Trophoblast cell (in vitro differentiated cells and primary cell): ENCODE measurements around the gene IMPG1. TPM values are rescaled to one million over a fixed set of nuclear protein-coding genes. Genes with fewer than 3 reads are reported as not detected.

Source experiments
- DNase-seq, 2 donors: peaks; one replicate each; pipeline ENCODE4 v3.0.0-alpha.2; 2016
- H2AFZ ChIP-seq: 2 replicates; pipeline ENCODE4 v1.6.1; 2013; ENCODE audit warnings: low read length, moderate library complexity, mild to moderate bottlenecking; ENCODE audit not compliant: insufficient read depth, poor library complexity
- H2AK5ac ChIP-seq: 2 replicates; pipeline ENCODE4 v1.6.1; 2013; ENCODE audit warnings: mild to moderate bottlenecking, low read length
- H2BK120ac ChIP-seq: 2 replicates; pipeline ENCODE4 v1.6.1; 2013; ENCODE audit warnings: low read length, mild to moderate bottlenecking, moderate library complexity; ENCODE audit not compliant: insufficient read depth, poor library complexity
- H2BK12ac ChIP-seq: 2 replicates; pipeline ENCODE4 v1.6.1; 2013; ENCODE audit warnings: mild to moderate bottlenecking, low read length, moderate library complexity
- H2BK5ac ChIP-seq: 2 replicates; pipeline ENCODE4 v1.6.1; 2013; ENCODE audit warnings: low read length, low read depth, moderate library complexity, mild to moderate bottlenecking; ENCODE audit not compliant: poor library complexity
- H3K14ac ChIP-seq: 2 replicates; pipeline ENCODE4 v1.6.1; 2013; ENCODE audit warnings: mild to moderate bottlenecking, low read length
- H3K18ac ChIP-seq: 2 replicates; pipeline ENCODE4 v1.6.1; 2013; ENCODE audit warnings: mild to moderate bottlenecking, low read length
- H3K23ac ChIP-seq: 2 replicates; pipeline ENCODE4 v1.6.1; 2013; ENCODE audit warnings: low read length
- H3K27ac ChIP-seq: 2 replicates; pipeline ENCODE4 v1.5.1; 2013; ENCODE audit warnings: low read depth, mild to moderate bottlenecking, inconsistent platforms, low read length, moderate library complexity
- H3K27me3 ChIP-seq: 2 replicates; pipeline ENCODE4 v1.6.1; 2013; ENCODE audit warnings: inconsistent platforms, mild to moderate bottlenecking, low read length, moderate library complexity; ENCODE audit not compliant: insufficient read depth
- H3K36me3 ChIP-seq, 2 experiments: 1 replicate in 1 of 2; 2 replicates in 1 of 2; pipeline ENCODE4 v1.6.1; 2013; ENCODE audit warnings: low read length in 2 of 2, mild to moderate bottlenecking in 2 of 2, moderate library complexity in 1 of 2; ENCODE audit not compliant: insufficient read depth in 2 of 2, control insufficient read depth in 1 of 2
- H3K4ac ChIP-seq: 2 replicates; pipeline ENCODE4 v1.6.1; 2013; ENCODE audit warnings: low read depth, mild to moderate bottlenecking, low read length, moderate library complexity
- H3K4me1 ChIP-seq, 2 experiments: 1 replicate in 1 of 2; 2 replicates in 1 of 2; pipeline ENCODE4 v1.6.1; 2013; ENCODE audit warnings: low read length in 2 of 2, mild to moderate bottlenecking in 2 of 2, moderate library complexity in 1 of 2; ENCODE audit not compliant: insufficient read depth in 2 of 2, control insufficient read depth in 1 of 2
- H3K4me2 ChIP-seq: 2 replicates; pipeline ENCODE4 v1.6.1; 2013; ENCODE audit warnings: inconsistent platforms, mild to moderate bottlenecking, low read length, moderate library complexity
- H3K4me3 ChIP-seq: 2 replicates; pipeline ENCODE4 v1.5.1; 2013; ENCODE audit warnings: mild to moderate bottlenecking, low read depth, low read length, inconsistent platforms
- H3K79me1 ChIP-seq: one replicate; pipeline ENCODE4 v1.6.1; 2013; ENCODE audit warnings: low read length
- H3K79me2 ChIP-seq: 2 replicates; pipeline ENCODE4 v1.6.1; 2013; ENCODE audit warnings: low read length, mild to moderate bottlenecking; ENCODE audit not compliant: control insufficient read depth, insufficient read depth, poor library complexity
- H3K9ac ChIP-seq: 2 replicates; pipeline ENCODE4 v1.6.1; 2013; ENCODE audit warnings: mild to moderate bottlenecking, low read length
- H3K9me3 ChIP-seq: 2 replicates; pipeline ENCODE4 v1.6.1; 2013; ENCODE audit warnings: low read depth, mild to moderate bottlenecking, control low read depth, inconsistent platforms, low read length; ENCODE audit not compliant: insufficient read depth
- H4K12ac ChIP-seq: 2 replicates; pipeline ENCODE4 v1.6.1; 2013; ENCODE audit warnings: low read depth, mild to moderate bottlenecking, low read length, moderate library complexity
- H4K8ac ChIP-seq: 2 replicates; pipeline ENCODE4 v1.6.1; 2013; ENCODE audit warnings: low read depth, mild to moderate bottlenecking, low read length, moderate library complexity
- H4K91ac ChIP-seq: one replicate; pipeline ENCODE4 v1.6.1; 2013; ENCODE audit warnings: low read depth, mild to moderate bottlenecking, low read length, moderate library complexity
- WGBS: extraction: QIAGEN DNeasy Blood & Tissue Kit; methylation state at CpG from one replicate; pipeline ENCODE4 v1.1.7; 2013; ENCODE audit warnings: missing lambda C conversion rate; ENCODE audit not compliant: insufficient read length, insufficient coverage; ENCODE audit errors: extremely low coverage; 5-methylcytosine and 5-hydroxymethylcytosine counted together
- polyA plus RNA-seq: library from polyadenylated mRNA; stranded (reverse); fragments of 200-250 nt; gene quantifications from 2 replicates; pipeline ENCODE4 v1.2.3, GENCODE V29; 2013

IMPG1 gene
- 0.07 and 0.10 TPM in 2 replicates for polyA plus RNA-seq

DNA sequence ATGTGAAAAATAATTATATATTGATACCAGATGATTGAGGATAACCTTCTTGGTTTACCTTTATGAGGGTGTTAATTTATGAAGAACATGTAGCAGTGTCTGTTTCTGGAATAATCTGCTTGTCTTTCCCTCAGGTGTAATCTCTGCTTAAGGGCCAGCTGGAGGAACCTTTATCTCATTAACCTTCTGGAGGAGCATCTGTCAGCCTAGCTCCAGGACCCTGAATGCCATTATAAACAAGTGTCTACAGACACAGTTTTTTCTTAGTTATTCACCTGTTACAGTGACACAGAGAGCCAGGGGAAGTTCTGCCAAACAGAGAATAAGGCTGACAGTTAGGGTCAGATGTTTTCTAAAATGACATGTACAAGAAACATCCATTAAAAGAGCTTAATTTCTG lies at the start of gene IMPG1:
Gene IMPG1, minus strand, starts transcription at position 101 of the 400 bp plus-strand sequence. CDS start 174 bp downstream, outside the sequence.
- no peak within 1 kb of the TSS for H3K14ac ChIP-seq
- H2BK5ac ChIP-seq, result no peak within 1 kb of the TSS
- no peak within 1 kb of the TSS for H4K91ac ChIP-seq
- no peaks in the 10 kb centered on the region for H3K36me3 ChIP-seq
- H3K79me2 ChIP-seq, result no peaks in the 10 kb centered on the region
- no peak within 1 kb of the TSS for H3K9ac ChIP-seq
- no peak within 1 kb of the TSS for H3K27ac ChIP-seq
- H3K4me1 ChIP-seq, result no peaks in the 10 kb centered on the region
- no peak within 1 kb of the TSS for H3K4ac ChIP-seq
- H2BK12ac ChIP-seq, result no peak within 1 kb of the TSS
- H3K79me1 ChIP-seq, result no peaks in the 10 kb centered on the region
- no peaks in the 10 kb centered on the region for H3K27me3 ChIP-seq
- H2AFZ ChIP-seq, result no peak within 1 kb of the TSS
- H3K4me3 ChIP-seq, result no peak within 1 kb of the TSS
- no peak within 1 kb of the TSS for H2AK5ac ChIP-seq
- H2BK120ac ChIP-seq, result no peak within 1 kb of the TSS
- H3K4me2 ChIP-seq, result no peak within 1 kb of the TSS
- DNase-seq, result no peak
- H3K23ac ChIP-seq, result no peak within 1 kb of the TSS
- H4K8ac ChIP-seq, result no peak within 1 kb of the TSS
- no peak within 1 kb of the TSS for H4K12ac ChIP-seq
- H3K9me3 ChIP-seq, result no peaks in the 10 kb centered on the region
- no peak within 1 kb of the TSS for H3K18ac ChIP-seq

DNA sequence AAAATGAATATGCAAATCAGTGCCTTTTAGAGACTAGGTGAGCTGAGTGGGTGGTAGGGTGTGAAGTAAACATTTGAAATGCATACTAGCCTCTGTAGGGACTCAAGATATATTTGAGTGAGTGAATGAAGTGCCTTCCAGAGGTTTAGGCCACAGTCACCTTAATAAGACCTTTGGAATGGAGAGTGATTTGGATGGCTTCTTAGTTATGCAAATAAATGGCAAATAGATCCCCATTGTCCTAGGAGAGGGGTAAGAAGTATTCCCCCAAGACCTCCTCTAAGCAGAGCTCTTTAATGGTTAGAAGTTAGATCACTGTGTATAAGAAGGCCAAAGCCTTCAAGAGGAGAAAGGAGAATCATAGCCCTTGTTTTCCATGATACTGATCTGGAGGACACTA lies 47.8 kb upstream of the IMPG1 start:
- Histone ChIP-seq H2AK5ac (no peak overlapping the region), H4K12ac (no peak overlapping the region), H2BK120ac (no peak overlapping the region), H3K27ac (no peak overlapping the region), H3K9me3 (peaks cover 6% of the 10 kb centered on the region), H3K14ac (no peak overlapping the region), H3K18ac (no peak overlapping the region), H4K8ac (no peak overlapping the region), H3K4ac (no peak overlapping the region), H3K4me2 (no peak overlapping the region), H2BK12ac (no peak overlapping the region), H2BK5ac (no peak overlapping the region), H3K4me1 (no peaks in the 10 kb centered on the region), H3K36me3 (no peaks in the 10 kb centered on the region), H3K79me2 (no peaks in the 10 kb centered on the region), H4K91ac (no peak overlapping the region), H3K27me3 (no peaks in the 10 kb centered on the region), H3K9ac (no peak overlapping the region), H3K4me3 (no peak overlapping the region), H3K79me1 (no peaks in the 10 kb centered on the region), H3K23ac (no peak overlapping the region), H2AFZ (no peak overlapping the region)
- no peak for DNase-seq

DNA sequence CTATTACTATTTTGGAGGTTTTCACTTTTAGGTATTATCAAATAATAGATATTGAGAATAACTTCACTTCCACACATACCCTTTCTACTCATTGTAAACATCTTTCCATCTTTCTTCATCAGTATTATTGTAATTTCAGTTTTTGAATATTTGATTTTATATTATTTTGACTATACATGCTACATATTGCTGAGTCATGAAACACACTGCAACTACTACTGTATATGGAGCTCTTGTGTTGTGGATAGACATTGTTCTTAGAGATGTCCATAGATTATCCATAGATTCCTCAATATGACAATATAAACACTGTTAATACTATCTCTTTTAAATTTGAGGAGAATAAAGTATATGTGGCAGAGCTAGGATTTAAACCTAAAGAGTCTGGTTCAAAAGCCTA lies 819 bp upstream of the IMPG1 start:
- no peak overlapping the region for H4K12ac ChIP-seq
- no peak overlapping the region for H3K14ac ChIP-seq
- H3K4ac ChIP-seq, result no peak overlapping the region
- H3K18ac ChIP-seq, result no peak overlapping the region
- no peak overlapping the region for H3K27ac ChIP-seq
- H3K9me3 ChIP-seq, result no peaks in the 10 kb centered on the region
- no peak overlapping the region for H4K91ac ChIP-seq
- H2BK5ac ChIP-seq, result no peak overlapping the region
- H3K79me2 ChIP-seq, result no peaks in the 10 kb centered on the region
- H3K27me3 ChIP-seq, result no peaks in the 10 kb centered on the region
- no peaks in the 10 kb centered on the region for H3K4me1 ChIP-seq
- H4K8ac ChIP-seq, result no peak overlapping the region
- H3K36me3 ChIP-seq, result no peaks in the 10 kb centered on the region
- no peaks in the 10 kb centered on the region for H3K79me1 ChIP-seq
- H2BK12ac ChIP-seq, result no peak overlapping the region
- H3K9ac ChIP-seq, result no peak overlapping the region
- no peak overlapping the region for H3K23ac ChIP-seq
- no peak overlapping the region for H2AK5ac ChIP-seq
- H3K4me2 ChIP-seq, result no peak overlapping the region
- DNase-seq, result no peak
- no peak overlapping the region for H2AFZ ChIP-seq
- H2BK120ac ChIP-seq, result no peak overlapping the region
- H3K4me3 ChIP-seq, result no peak overlapping the region

GRCh38 chr6:76057469-76057868 lies 15.0 kb downstream of the IMPG1 start:
- no peak overlapping the region for H4K12ac ChIP-seq
- H4K91ac ChIP-seq, result no peak overlapping the region
- no peaks in the 10 kb centered on the region for H3K4me1 ChIP-seq
- H4K8ac ChIP-seq, result no peak overlapping the region
- H3K9ac ChIP-seq, result no peak overlapping the region
- no peak overlapping the region for H3K14ac ChIP-seq
- H3K79me2 ChIP-seq, result no peaks in the 10 kb centered on the region
- H3K9me3 ChIP-seq, result no peaks in the 10 kb centered on the region
- H2BK12ac ChIP-seq, result no peak overlapping the region
- no peak overlapping the region for H3K4me2 ChIP-seq
- no peak overlapping the region for H2AK5ac ChIP-seq
- no CpG with 5 or more reads among the region's 1 CpG for WGBS
- no peak overlapping the region for H2BK120ac ChIP-seq
- no peaks in the 10 kb centered on the region for H3K79me1 ChIP-seq
- no peaks in the 10 kb centered on the region for H3K36me3 ChIP-seq
- H3K18ac ChIP-seq, result no peak overlapping the region
- H3K27ac ChIP-seq, result no peak overlapping the region
- no peak overlapping the region for H3K4me3 ChIP-seq
- no peaks in the 10 kb centered on the region for H3K27me3 ChIP-seq
- H3K4ac ChIP-seq, result no peak overlapping the region
- no peak overlapping the region for H2AFZ ChIP-seq
- no peak for DNase-seq
- H2BK5ac ChIP-seq, result no peak overlapping the region
- no peak overlapping the region for H3K23ac ChIP-seq

DNA sequence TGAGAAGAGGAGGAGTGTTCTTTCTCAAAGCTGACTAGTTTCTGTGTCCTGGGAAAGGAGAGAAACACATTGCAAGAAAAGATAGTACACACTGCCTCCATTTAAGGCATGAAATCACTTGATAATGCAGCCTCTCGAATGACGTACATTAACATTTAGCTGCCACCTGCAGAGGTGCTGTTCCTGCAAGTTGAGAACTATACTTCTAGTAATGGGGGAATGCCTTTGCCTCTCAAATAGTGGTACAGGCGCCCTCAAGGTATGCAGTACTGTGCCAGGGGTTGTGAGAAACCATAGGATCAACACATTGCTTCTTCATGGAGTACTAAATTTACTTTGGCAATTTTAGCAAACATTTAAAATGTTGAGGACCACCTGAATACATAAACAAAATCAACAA lies 20.1 kb downstream of the IMPG1 start:
- Histone ChIP-seq H3K4me2 (no peak overlapping the region), H3K27me3 (no peaks in the 10 kb centered on the region), H4K91ac (no peak overlapping the region), H4K12ac (no peak overlapping the region), H2BK5ac (no peak overlapping the region), H3K79me2 (no peaks in the 10 kb centered on the region), H3K14ac (no peak overlapping the region), H3K9ac (no peak overlapping the region), H3K36me3 (no peaks in the 10 kb centered on the region), H3K23ac (no peak overlapping the region), H4K8ac (no peak overlapping the region), H3K18ac (no peak overlapping the region), H2BK12ac (no peak overlapping the region), H2BK120ac (no peak overlapping the region), H3K27ac (no peak overlapping the region), H3K4me1 (no peaks in the 10 kb centered on the region), H3K4me3 (no peak overlapping the region), H3K9me3 (no peaks in the 10 kb centered on the region), H3K79me1 (no peaks in the 10 kb centered on the region), H2AK5ac (no peak overlapping the region), H3K4ac (no peak overlapping the region), H2AFZ (no peak overlapping the region)
- DNase-seq, result no peak
- no CpG with 5 or more reads among the region's 3 CpGs for WGBS
